MM.1S (cell line): ENCODE results near the gene PGAP1.

Experiments
- CTCF ChIP-seq: fragments of 300-600 bp; sonication (generic); IDR thresholded peaks from 2 replicates; pipeline ENCODE4 v1.5.1; 2016; ENCODE audit warnings: antibody characterized with exemption, low read length, mixed read lengths
- EZH2 ChIP-seq: fragments of 300-600 bp; sonication (generic); optimal IDR thresholded peaks from 2 replicates; pipeline ENCODE3; 2017; ENCODE audit warnings: low read depth, mild to moderate bottlenecking, antibody characterized with exemption, low read length, mixed read lengths
- EZH2phosphoT487 ChIP-seq: fragments of 300-600 bp; sonication (generic); IDR thresholded peaks from 2 replicates; pipeline ENCODE4 v1.6.1; 2018; ENCODE audit warnings: antibody characterized with exemption, low read length

- no peak for TF ChIP-seq CTCF
- TF ChIP-seq EZH2phosphoT487: no peak
- no peak for TF ChIP-seq EZH2
Observed at GRCh38 chr2:196802401-196802800, 124.1 kb downstream of the PGAP1 start.
